ENCODE measurements around the gene SHB. TPM values are rescaled to one million over a fixed set of nuclear protein-coding genes. Genes with fewer than 3 reads are reported as not detected.

The SHB gene
- 16.9 and 30.1 TPM in 2 replicates for total RNA-seq

GRCh38 chr9:38068701-38069628 is at the start of gene SHB:
Gene SHB, minus strand, starts transcription at chr9:38069227. Its CDS starts 582 bp downstream, at chr9:38068645.

DNA sequence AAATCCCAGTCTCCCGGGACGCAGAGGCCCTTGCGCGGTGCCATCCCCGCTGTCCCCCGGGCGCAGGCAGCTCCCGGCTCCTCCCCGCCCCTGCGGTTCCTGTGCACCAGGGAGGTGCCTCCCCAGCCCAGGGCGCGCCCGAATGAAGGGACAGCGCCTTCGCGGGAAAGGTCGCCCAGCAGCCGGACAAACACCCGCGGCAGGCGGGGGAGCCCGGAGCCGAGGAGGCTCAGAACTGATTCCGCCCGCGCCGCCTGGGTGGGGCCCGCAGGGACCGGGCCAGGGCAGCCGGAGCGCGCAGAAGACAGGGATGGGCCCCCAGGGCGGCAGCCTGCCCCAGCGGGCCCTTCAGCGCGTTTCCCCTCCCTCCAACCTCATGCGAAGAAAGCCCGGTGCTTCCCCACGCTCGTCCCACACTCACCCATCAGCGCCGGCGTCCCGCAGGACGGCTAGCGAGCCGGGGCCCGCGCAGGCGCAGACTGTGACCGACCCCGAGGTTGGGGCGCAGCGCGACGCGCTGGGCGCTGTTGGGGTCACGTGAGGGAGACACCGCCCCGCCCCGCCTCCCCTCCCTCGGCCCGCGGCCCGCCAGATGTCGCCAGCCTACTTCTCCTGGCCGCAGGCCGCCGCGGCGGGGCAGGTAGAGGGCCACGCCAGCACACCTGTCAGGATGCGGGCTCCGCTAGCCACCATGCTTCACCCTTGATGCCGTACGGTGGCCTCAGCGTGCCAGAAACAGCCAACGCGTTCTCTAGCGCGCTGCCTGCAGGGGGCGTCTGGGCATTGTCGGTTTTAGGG is 165.2 kb downstream of the SHB start, which contains the start of gene SLC25A51:
TSS of gene SLC25A51 (minus strand) at position 481 of the 798 bp plus-strand sequence. CDS start 15,577 bp downstream, outside the sequence.

Small RNA genes lying within 50 kb of the gene (small RNA-seq; reads per million reads assigned to genes)
- not detected for gene RNU7-124P

Other genes with a start within 250 kb of the SHB start
- gene SLC25A51, start 165.1 kb downstream of the SHB start, total RNA-seq: 37.7 and 51.7 TPM in 2 replicates